Muscle of arm (tissue), 12 donors: ENCODE results near the gene JAG2. TPM values are rescaled to one million over a fixed set of nuclear protein-coding genes. Genes with fewer than 3 reads are reported as not detected.

Experiments
- DNase-seq: peaks from one replicate; pipeline ENCODE4 v3.0.0-alpha.2; 2013
- polyA plus RNA-seq, 12 donors: library from polyadenylated mRNA; unstranded; fragments of 120-200 nt; gene quantifications; one replicate each; pipeline ENCODE4 v1.2.1, GENCODE V29; 2013; ENCODE audit not compliant: insufficient read length in 12 of 12

The JAG2 gene
- polyA plus RNA-seq, 12 donors: 23.7 to 54.1 (median 34.0) TPM; not detected in 1

DNA sequence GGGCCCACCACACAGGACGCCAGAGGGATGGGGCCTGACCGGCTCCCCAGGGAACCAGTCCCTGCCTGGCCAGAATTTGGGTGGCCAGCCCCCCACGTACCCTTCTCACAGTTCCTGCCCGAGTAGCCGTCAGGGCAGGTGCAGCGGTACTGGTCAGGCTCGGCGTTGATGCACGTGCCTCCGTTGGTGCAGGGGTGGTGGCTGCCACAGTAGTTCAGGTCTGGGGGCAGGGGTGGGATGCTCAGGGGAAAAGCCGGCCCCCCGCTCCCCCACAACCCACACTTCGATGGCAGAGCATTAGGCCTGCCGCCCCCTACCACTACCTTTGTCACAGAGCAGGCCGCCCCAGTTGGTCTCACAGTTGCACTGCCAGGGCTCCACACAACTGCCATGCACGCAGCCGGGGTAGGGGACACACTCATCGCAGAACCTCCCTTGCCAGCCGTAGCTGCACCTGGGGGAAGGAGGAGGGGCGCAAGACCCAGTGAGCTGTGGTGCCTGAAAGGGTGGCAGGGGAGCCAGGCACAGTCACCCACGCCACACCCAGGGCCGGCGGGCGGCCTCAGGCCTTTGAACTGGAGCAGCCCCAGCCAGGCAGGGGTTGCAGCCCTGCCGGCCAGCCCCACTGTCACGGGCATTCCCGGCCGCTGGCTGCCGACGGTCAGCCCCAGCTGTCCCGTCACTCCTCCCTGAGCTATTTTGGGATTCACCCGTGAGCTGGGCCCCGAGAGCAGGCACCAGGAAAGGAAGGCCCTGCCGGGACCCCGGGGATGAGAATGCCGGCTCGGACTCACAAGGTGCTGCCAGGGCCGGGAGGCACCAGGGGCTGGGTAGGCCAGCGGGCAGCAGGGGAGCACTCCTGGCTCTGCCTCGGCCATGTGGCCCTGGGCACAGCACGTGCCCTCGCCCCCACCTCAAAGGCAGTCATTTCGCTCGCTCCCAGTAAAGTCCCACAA lies 16.5 kb downstream of the JAG2 start:
- DNase-seq: no peak

- no peak for DNase-seq
These were observed 17.3 kb downstream of the JAG2 start for GRCh38 chr14:105151084-105151837.

DNA sequence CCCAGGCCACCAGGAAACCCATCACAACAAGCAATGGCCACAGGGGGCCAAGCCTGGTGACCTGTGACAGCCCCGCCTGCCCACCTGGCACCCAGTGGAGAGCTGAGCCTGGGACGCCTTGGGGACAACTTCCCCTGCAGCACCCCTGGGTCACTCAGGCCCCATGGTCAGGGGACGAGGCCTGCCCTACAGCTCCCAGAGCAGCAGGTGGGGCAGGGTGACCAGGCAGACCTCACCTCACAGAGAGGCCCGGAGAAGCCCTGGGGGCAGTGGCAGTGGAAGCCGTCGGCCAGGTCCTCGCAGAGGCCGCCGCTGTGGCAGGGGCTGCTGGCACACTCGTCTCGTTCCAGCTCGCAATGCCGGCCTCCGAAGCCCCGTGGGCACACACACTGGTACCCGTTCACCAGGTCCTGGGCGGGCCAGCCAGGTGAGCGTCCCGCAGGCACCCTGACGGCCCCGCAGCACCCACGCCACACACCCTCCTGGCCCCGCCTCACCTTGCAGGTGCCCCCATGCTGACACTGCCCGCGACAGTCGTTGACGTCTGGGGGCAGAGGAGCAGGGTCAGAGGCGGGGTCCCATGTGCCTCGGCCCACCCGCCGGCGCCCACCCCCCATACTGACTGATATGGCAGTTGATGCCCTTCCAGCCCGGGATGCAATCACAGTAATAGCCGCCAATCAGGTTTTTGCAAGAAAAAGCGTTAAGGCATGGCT lies 18.1 kb downstream of the JAG2 start:
- no peak for DNase-seq

DNA sequence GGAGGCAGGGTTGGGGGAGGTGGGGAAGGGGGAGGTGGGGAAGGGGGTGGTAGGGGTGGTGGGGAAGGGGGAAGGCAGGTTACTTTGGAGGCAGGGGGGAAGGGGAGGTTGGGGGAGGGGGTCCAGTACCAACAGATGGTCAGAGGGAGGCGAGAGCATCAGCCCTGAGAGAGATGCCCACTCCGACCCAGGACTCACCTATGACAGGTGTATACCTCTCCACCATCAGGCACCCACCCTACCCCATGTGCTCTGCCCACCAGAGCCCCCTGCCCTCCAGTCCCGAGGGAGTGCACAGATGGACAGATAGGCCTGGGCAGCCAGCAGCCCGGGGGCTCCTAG lies 18.6 kb downstream of the JAG2 start:
- no peak for DNase-seq

DNA sequence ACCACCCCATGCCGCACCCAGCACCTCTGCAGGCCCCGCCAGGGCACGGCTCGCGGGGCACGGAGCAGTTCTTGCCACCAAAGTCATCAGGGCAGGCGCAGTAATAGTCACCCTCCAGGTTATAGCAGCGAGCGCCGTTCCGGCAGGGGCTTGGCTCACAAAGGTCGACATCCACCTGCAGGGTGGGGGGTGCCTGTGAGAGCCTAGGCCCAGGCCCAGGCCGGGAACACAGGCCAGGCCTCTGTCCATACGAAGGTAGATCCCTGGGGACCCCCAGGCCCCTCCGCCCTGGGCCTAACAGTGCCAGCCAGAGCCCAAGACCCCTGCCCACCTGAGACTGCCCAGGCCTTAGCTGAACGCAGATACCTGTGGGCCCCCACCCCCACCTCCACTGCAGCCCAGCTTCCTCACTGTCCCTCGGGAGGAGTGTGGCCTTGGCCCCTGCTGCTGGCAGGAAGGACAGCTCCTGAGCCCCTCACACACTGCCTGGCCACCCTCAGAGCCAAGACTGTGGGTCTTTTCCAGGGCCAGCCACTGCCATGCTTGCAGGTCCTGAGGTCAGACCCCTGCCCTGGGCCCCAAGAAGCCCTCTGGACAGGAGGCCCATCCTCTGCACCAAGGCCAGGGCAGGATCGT lies 19.3 kb downstream of the JAG2 start:
- DNase-seq: no peak

GRCh38 chr14:105148604-105149145 lies 19.9 kb downstream of the JAG2 start:
- DNase-seq: no peak

- no peak for DNase-seq
These were observed 20.6 kb downstream of the JAG2 start for GRCh38 chr14:105147671-105148603.

DNA sequence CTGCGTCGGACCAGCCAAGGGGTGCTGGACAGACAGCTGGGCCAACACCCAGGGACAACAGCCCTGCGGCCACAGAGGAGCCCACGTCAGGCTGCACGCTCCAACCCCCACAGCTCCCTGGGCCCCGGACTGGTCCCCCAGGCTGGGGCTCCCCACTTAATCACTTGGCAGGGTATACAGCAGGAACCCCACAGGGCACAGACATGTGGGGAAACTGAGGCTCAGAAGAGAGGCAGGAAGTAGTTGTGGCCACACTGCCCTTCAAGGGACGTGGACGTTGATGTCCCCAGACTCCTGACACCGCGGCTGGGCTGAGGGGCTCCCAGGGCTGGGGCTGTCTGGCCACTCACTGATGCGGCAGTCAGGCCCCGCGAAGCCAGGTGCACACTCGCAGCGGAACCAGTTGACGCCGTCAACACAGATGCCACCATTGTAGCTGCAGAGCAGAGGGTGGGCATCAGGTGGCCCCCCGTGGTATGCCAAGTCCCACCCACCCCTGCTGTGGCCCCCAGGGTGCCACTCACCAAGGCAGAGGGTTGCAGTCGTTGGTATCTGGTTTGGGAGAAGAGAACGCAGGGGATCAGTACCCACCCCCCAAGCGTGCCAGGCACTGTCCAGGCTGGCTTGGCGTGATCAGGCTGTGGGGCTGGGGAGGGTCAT lies 21.5 kb downstream of the JAG2 start:
- DNase-seq: no peak

DNA sequence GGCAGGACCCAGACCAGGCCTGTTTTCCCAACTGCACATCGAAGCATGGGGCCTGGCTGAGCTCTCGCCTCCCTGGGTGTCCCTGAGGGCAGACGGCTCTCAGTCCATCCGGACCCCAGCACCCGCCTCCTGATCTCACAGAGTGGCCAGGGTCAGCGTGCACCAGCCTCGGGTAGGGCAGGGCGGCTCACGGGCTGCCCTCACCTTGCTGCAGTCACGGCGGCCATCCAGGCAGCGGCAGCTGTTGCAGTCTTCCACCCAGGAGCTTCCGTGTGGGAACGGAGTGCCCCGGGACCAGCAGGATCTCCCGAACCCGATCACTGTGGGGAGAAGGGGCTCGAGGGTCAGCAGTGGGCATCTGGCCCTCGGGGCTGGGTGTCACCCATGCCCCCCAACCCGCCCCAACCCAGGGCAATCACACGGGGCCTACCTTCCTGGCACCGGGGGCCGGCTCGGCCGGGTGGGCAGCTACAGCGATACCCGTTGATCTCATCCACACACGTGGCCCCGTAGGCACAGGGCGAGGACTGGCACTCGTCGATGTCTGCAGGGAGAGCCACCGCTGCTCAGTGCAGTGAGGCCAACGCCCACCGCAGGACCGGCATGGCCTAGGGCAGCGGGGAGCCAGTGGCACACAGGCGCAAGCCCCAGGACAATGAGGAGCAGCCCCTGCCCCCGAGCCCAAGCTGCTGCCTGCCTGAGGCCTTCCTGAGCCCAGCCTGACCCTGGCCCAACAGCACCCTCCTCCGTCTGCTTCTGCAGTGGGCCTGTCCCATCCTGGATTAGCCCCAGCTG lies 22.2 kb downstream of the JAG2 start:
- no peak for DNase-seq

GRCh38 chr14:105145381-105146180 lies 23.0 kb downstream of the JAG2 start:
- no peak for DNase-seq

GRCh38 chr14:105144666-105145380 lies 23.8 kb downstream of the JAG2 start:
- DNase-seq: no peak

DNA sequence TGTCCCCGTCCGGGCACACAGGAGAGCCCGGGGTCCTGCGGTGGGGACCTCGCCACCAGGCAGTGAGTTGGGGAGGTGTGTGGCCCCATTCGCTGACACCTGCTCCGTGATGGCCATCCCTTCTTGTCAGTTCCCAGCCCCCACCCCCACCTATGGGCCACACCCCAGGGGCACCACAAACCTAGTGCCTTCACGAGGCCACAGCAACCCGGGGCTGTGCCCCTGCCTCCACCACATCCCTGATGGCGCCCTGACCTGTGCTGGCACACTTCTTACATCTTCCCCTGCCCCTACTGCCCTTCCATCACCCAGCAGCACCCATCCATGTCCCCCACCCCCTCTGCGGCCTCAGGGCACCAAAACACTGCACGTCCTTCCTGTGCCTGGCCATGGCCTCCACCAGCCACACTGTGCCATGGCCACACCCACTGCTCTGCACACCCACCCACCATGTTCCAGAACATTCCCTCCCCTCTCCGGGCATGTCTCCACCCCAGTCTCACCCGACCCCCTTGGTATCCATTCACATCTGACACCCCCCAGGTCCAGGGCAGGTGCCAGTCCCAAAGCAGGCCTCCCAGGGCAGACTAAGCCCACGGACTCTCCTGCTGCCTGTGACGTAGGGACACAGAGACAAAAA lies 24.4 kb downstream of the JAG2 start:
- no peak for DNase-seq

DNA sequence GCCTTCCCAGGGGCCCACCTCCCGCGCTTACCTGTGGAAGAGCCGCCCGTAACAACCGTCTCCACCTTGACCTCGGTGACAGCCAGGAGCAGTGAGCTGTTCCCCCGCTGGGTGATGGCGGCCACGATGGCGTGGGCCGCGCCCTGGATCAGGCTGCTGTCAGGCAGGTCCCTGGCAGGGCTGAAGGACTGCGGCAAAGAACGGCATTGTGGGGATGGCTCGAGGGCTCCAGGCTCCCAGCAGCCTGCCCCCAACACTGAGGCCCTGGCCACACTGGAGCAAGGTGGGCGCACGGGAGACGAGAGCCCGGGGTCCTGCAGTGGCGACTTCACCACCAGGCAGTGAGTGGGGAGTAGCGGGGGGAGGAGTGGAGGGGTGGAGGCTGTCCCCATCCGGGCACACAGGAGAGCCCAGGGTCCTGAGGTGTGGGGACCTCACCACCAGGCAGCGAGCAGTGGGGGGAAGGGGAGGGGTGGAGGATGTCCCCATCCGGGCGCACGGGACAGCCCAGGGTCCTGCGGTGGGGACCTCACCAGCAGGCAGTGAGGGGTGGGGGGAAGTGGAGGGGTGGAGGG lies 25.0 kb downstream of the JAG2 start:
- DNase-seq: no peak

- DNase-seq: no peak
These were observed 25.7 kb downstream of the JAG2 start for GRCh38 chr14:105142651-105143450.

DNA sequence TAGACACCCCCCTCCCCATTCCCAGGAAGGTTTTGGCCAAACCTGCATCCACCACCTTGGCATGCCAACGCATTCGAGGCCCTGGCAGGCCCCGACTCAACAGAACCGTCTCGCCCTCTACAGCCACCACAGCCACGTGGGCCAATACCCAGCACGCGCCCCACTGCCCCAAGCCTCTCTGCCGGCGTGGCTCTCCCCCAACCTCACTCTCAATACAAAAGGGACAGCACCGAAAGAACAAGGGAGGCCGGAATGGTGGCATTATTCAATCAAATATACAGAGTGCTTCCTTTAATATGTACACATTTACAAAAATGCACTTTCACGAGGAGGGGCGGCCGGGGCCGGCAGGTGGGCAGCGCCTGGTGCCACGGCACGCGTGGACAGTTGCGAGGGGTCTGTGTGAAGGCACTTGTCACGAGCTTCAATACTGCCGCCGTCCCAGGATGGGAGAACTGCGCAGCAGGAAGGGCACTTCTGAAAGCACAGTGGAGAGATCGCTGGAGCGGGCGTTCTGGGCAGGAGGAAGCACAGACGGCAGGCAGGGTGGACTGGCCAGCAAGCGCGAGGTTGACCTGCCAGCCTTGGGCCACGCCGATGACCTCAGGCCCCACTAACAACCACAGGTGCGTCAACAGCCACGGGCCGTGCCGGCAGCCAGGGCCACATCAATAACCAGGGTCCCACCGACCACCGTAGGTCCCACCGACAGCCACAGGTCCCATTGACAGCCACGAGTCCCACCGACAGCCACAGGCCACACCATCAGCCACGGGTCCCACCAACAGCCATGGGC lies 26.9 kb downstream of the JAG2 start:
- no peak for DNase-seq
